K562 (cell line): Measurements from ENCODE around the gene SLC4A2. TPM values are rescaled to one million over a fixed set of nuclear protein-coding genes. Genes with fewer than 3 reads are reported as not detected.

Source experiments
- ATF1 ChIP-seq, 2 experiments: fragments of 450-650 bp in 1 of 2; IDR thresholded peaks; 2 replicates each; pipeline ENCODE4 v1.6.1; 2016; ENCODE audit warnings: missing compliant biosample characterization in 1 of 2, missing genetic modification characterization in 1 of 2
- FOXA1 ChIP-seq: fragments of 450-650 bp; IDR thresholded peaks from 2 replicates; pipeline ENCODE4 v1.6.1; 2016; ENCODE audit warnings: mild to moderate bottlenecking, borderline replicate concordance
- GATA2 ChIP-seq: sonication (generic); formaldehyde crosslinking; IDR thresholded peaks from 2 replicates; pipeline ENCODE4 v1.4.0; 2020; ENCODE audit warnings: mild to moderate bottlenecking, missing genetic modification reagents
- HDAC2 ChIP-seq: fragments of 450-650 bp; IDR thresholded peaks from 2 replicates; pipeline ENCODE4 v1.6.1; 2016; ENCODE audit warnings: mild to moderate bottlenecking
- HDAC8 ChIP-seq: fragments of 450-650 bp; IDR thresholded peaks from 2 replicates; pipeline ENCODE4 v1.6.1; 2016; ENCODE audit warnings: mild to moderate bottlenecking, missing genetic modification characterization, moderate library complexity, missing compliant biosample characterization
- KLF13 ChIP-seq: fragments of 450-650 bp; IDR thresholded peaks from 2 replicates; pipeline ENCODE4 v1.6.1; 2016; ENCODE audit warnings: missing genetic modification characterization, low read depth, mild to moderate bottlenecking, missing compliant biosample characterization, moderate library complexity, borderline replicate concordance
- NRF1 ChIP-seq, 2 experiments: fragments of 450-650 bp; IDR thresholded peaks in 1 of 2; conservative IDR thresholded peaks in 1 of 2; 2 replicates each; pipeline ENCODE4 v1.6.1; 2014; ENCODE audit warnings: mild to moderate bottlenecking in 2 of 2
- POLR2H ChIP-seq: IDR thresholded peaks from 2 replicates; pipeline ENCODE4 v1.6.1; 2016; ENCODE audit warnings: missing genetic modification characterization, low read depth, mild to moderate bottlenecking, control low read depth, missing compliant biosample characterization, moderate library complexity
- PTTG1 ChIP-seq: fragments of 450-650 bp; IDR thresholded peaks from 2 replicates; pipeline ENCODE4 v1.6.1; 2016; ENCODE audit warnings: low read depth, mild to moderate bottlenecking, missing genetic modification characterization, missing compliant biosample characterization
- RBM25 ChIP-seq: fragments of 200-400 bp; formaldehyde crosslinking; IDR thresholded peaks from 2 replicates; pipeline ENCODE4 v1.6.1; 2018; ENCODE audit warnings: low read length, low read depth, moderate library complexity; ENCODE audit not compliant: severe bottlenecking
- RFX7 ChIP-seq: fragments of 250-450 bp; sonication (Bioruptor Pico); IDR thresholded peaks from 2 replicates; pipeline ENCODE4 v1.5.1; 2021; ENCODE audit warnings: mild to moderate bottlenecking
- SREBF2 ChIP-seq: sonication (generic); formaldehyde crosslinking; IDR thresholded peaks from 2 replicates; pipeline ENCODE4 v1.4.0; 2020; ENCODE audit warnings: mild to moderate bottlenecking, missing genetic modification reagents
- TBL1XR1 ChIP-seq, 2 experiments: IDR thresholded peaks; 2 replicates each; pipeline ENCODE4 v1.6.1; 2012; ENCODE audit warnings: improper control_type of control experiment in 2 of 2, low read length in 2 of 2, mild to moderate bottlenecking in 1 of 2
- ZNF12 ChIP-seq: sonication (generic); formaldehyde crosslinking; IDR thresholded peaks from 2 replicates; pipeline ENCODE4 v1.4.0; 2020; ENCODE audit warnings: mild to moderate bottlenecking, missing genetic modification reagents
- ZNF311 ChIP-seq: fragments of 250-450 bp; sonication (Bioruptor Pico); IDR thresholded peaks from 2 replicates; pipeline ENCODE4 v1.4.0; 2020; ENCODE audit warnings: mild to moderate bottlenecking, moderate library complexity
- ZNF76 ChIP-seq: fragments of 250-450 bp; sonication (Bioruptor Pico); IDR thresholded peaks from 2 replicates; pipeline ENCODE4 v1.4.0; 2020; ENCODE audit warnings: mild to moderate bottlenecking, moderate library complexity, borderline replicate concordance
- polyA plus RNA-seq, 8 experiments: library from polyadenylated mRNA; depleted of rRNA in 4 of 8; stranded (reverse) in 5 of 8; unstranded in 3 of 8; fragments of >200 nt; fragmentation: Nextera tagmentation in 2 of 8; fragmentation: Illumina TruSeq in 1 of 8; extraction: Ambion mirVana in 2 of 8; extraction: Trizol in 1 of 8; gene quantifications; 2 replicates each; pipeline versions ENCODE4 v1.2.1 to v1.2.3, GENCODE V29; 2011 to 2014; ENCODE audit warnings: inconsistent platforms in 1 of 8, missing spikeins in 1 of 8
- total RNA-seq, 7 experiments: library from RNA; depleted of rRNA in 6 of 7; stranded (reverse); fragments of >200 nt in 6 of 7; fragmentation: Illumina TruSeq in 2 of 7; extraction: Trizol in 2 of 7; gene quantifications; 2 replicates each; pipeline versions ENCODE4 v1.2.1 to v1.2.3, GENCODE V29; 2011 to 2021; ENCODE audit warnings: low replicate concordance in 1 of 7
- TF ChIP-seq, protein P1 (sequence below): fragments of 250-450 bp; sonication (Bioruptor Pico); IDR thresholded peaks from 2 replicates; pipeline ENCODE4 v1.5.0; 2021; ENCODE audit warnings: mild to moderate bottlenecking, moderate library complexity
- TF ChIP-seq, protein P2 (sequence below): fragments of 250-450 bp; sonication (Bioruptor Pico); IDR thresholded peaks from 2 replicates; pipeline ENCODE4 v1.5.0; 2021; ENCODE audit warnings: mild to moderate bottlenecking, borderline replicate concordance
- TF ChIP-seq, protein P3 (sequence below): sonication (generic); formaldehyde crosslinking; IDR thresholded peaks from 2 replicates; pipeline ENCODE4 v1.8.0; 2022; ENCODE audit warnings: mild to moderate bottlenecking, missing genetic modification reagents
- TF ChIP-seq, protein P4 (sequence below): IDR thresholded peaks from 2 replicates; pipeline ENCODE4 v1.6.1; 2011; ENCODE audit not compliant: insufficient read length; ENCODE audit errors: extremely low read depth
- TF ChIP-seq, protein P5 (sequence below): sonication (generic); formaldehyde crosslinking; IDR thresholded peaks from 2 replicates; pipeline ENCODE4 v1.9.0; 2022; ENCODE audit warnings: mild to moderate bottlenecking, missing genetic modification reagents

Gene SLC4A2
- total and polyA plus RNA-seq, 9 of the 15 experiments (the other 6 are each of a cell fraction or from before 2014, with no cell fraction given): 11.4 to 375 (median 130) TPM

DNA sequence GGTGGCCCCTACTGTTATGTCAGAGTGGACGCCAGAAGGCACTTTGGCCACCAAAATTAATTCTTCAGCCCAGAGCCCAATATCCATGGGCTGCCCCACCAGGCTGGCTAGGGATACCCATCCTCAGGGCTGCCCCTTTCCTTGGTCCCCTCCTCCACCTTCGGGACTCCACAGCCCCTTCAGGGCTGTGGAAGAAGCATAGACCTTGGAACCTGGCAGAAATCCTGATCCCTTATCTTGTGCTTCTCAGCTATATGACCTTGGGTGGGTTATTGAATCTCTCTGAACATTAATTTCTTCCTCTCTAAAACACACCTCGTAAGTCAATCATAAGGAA lies 24.4 kb downstream of the SLC4A2 start (continued):
- TF ChIP-seq, protein P1, sequence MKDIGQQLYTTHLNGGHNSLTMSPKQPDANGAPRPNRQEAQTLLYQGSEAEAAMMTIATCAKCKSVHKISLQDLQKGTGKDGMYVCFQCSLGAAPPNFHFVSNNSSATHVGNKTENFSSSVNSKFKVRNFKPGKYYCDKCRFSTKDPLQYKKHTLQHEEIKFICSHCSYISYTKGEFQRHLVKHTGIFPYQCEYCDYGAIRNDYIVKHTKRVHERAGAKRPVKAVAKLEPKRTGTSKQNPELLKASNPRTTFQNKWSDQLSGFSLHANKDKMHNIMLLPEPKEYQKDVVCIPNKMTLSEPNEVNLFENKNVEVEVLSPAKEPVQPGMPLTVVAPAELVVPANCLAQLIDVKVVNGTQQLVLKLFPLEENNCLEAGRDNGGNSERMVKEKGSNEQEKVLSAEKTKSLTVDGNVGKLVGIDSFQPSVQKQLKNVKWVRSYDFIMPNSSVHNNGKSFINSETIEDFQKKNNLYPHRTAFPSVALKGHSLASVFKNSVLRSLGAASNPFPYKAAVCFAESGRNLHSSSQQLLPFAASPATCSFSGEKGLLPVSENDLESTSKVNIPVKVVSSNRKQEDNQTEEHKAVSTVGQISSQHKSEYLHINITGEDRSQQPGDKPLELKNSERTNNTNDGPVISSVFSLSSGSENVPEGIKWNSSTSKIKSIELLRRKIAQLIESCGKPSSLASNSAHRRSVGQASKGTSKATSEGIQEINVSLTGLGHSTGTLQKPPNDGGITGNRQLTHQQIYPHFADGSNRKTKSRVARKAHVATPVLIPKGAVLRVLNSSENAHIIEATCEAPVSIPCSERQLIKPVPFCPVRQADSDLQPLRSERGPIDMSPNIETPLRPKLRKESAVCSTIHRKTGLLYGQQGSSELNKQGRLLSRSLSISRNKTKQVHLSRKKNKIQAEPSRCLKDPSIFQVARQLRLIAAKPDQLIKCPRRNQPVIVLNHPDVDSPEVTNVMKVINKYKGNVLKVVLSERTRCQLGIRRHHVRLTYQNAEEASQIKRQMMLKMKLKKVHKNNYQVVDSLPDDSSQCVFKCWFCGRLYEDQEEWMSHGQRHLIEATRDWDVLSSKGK (CRISPR knock-in tag): no peak
- TF ChIP-seq, protein P2, sequence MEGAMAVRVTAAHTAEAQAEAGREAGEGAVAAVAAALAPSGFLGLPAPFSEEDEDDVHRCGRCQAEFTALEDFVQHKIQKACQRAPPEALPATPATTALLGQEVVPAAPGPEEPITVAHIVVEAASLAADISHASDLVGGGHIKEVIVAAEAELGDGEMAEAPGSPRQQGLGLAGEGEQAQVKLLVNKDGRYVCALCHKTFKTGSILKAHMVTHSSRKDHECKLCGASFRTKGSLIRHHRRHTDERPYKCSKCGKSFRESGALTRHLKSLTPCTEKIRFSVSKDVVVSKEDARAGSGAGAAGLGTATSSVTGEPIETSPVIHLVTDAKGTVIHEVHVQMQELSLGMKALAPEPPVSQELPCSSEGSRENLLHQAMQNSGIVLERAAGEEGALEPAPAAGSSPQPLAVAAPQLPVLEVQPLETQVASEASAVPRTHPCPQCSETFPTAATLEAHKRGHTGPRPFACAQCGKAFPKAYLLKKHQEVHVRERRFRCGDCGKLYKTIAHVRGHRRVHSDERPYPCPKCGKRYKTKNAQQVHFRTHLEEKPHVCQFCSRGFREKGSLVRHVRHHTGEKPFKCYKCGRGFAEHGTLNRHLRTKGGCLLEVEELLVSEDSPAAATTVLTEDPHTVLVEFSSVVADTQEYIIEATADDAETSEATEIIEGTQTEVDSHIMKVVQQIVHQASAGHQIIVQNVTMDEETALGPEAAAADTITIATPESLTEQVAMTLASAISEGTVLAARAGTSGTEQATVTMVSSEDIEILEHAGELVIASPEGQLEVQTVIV (CRISPR knock-in tag): no peak
- peak; percentile 33; the same call in 1 of the 2 replicates for TF ChIP-seq GATA2
- TF ChIP-seq ZNF76 (CRISPR knock-in tag): no peak
- no peak for TF ChIP-seq ZNF311 (CRISPR knock-in tag)
- no peak for TF ChIP-seq FOXA1
- no peak for TF ChIP-seq RBM25
- TF ChIP-seq HDAC2: 0 out of 2 replicates have a peak, but pooled peaks have one; percentile 2
- 0 out of 2 replicates have a peak, but pooled peaks have one; percentile 56 for TF ChIP-seq ZNF12 (CRISPR knock-in tag)
- no peak for TF ChIP-seq RFX7
- TF ChIP-seq, protein P3, sequence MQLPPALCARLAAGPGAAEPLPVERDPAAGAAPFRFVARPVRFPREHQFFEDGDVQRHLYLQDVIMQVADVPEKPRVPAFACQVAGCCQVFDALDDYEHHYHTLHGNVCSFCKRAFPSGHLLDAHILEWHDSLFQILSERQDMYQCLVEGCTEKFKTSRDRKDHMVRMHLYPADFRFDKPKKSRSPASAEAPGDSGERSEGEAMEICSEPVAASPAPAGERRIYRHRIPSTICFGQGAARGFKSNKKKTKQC (CRISPR knock-in tag): no peak
- TF ChIP-seq, protein P4, sequence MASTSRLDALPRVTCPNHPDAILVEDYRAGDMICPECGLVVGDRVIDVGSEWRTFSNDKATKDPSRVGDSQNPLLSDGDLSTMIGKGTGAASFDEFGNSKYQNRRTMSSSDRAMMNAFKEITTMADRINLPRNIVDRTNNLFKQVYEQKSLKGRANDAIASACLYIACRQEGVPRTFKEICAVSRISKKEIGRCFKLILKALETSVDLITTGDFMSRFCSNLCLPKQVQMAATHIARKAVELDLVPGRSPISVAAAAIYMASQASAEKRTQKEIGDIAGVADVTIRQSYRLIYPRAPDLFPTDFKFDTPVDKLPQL: no peak
- TF ChIP-seq POLR2H: no peak
- no peak for TF ChIP-seq PTTG1
- TF ChIP-seq HDAC8: no peak
- 0 out of 4 replicates have a peak, but pooled peaks of 1 of the 2 experiments have one; percentile 6 for TF ChIP-seq TBL1XR1 (IDR thresholded peaks at IDR 0.05; ENCODE audit: low read length in 2 of 2)
- no peak for TF ChIP-seq KLF13 (tag)
- no peak for TF ChIP-seq ATF1 (CRISPR knock-in tag; IDR thresholded peaks at IDR 0.05)
- TF ChIP-seq ATF1 (tag; IDR thresholded peaks at IDR 0.05): peak; percentile 24
- TF ChIP-seq, protein P5, sequence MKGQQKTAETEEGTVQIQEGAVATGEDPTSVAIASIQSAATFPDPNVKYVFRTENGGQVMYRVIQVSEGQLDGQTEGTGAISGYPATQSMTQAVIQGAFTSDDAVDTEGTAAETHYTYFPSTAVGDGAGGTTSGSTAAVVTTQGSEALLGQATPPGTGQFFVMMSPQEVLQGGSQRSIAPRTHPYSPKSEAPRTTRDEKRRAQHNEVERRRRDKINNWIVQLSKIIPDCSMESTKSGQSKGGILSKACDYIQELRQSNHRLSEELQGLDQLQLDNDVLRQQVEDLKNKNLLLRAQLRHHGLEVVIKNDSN: 0 out of 2 replicates have a peak, but pooled peaks have one; percentile 5
- 0 out of 4 replicates have a peak, but pooled peaks of 1 of the 2 experiments have one; percentile 19 for TF ChIP-seq NRF1 (conservative IDR thresholded peaks at IDR 0.05 in 1 of 2, IDR thresholded peaks at IDR 0.05 in 1 of 2)
- peak; percentile 96 for TF ChIP-seq SREBF2 (CRISPR knock-in tag)
